NT2/D1 (cell line): Measurements from ENCODE around the gene C2CD3.

Source experiments
- DNase-seq: peaks from one replicate; pipeline ENCODE4 v3.0.0-alpha.2; 2011; ENCODE audit warnings: low read depth, low spot score
- H3K27me3 ChIP-seq: 2 replicates; pipeline ENCODE4 v1.6.0; 2011; ENCODE audit warnings: mild to moderate bottlenecking; ENCODE audit not compliant: insufficient read length, insufficient read depth
- H3K36me3 ChIP-seq: 2 replicates; pipeline ENCODE4 v1.6.1; 2011; ENCODE audit warnings: mild to moderate bottlenecking, low read length, mixed read lengths; ENCODE audit not compliant: insufficient read depth, insufficient read length
- H3K4me1 ChIP-seq: 2 replicates; pipeline ENCODE4 v1.5.1; 2011; ENCODE audit not compliant: insufficient read depth, insufficient read length
- H3K4me3 ChIP-seq: 2 replicates; pipeline ENCODE4 v1.5.1; 2011; ENCODE audit warnings: low read depth; ENCODE audit not compliant: insufficient read length
- H3K9ac ChIP-seq: 2 replicates; pipeline ENCODE4 v1.6.0; 2011; ENCODE audit warnings: low read depth; ENCODE audit not compliant: insufficient read length
- H3K9me3 ChIP-seq: 2 replicates; pipeline ENCODE4 v1.5.1; 2011; ENCODE audit warnings: mild to moderate bottlenecking, low read length; ENCODE audit not compliant: insufficient read depth
- SUZ12 ChIP-seq: IDR thresholded peaks from 2 replicates; pipeline ENCODE4 v1.6.1; 2011; ENCODE audit not compliant: insufficient read length, insufficient read depth; ENCODE audit errors: extremely low read depth
- YY1 ChIP-seq: IDR thresholded peaks from 2 replicates; pipeline ENCODE4 v1.6.1; 2011; ENCODE audit not compliant: insufficient read length, insufficient read depth
- ZNF274 ChIP-seq: IDR thresholded peaks from 2 replicates; pipeline ENCODE4 v1.6.1; 2011; ENCODE audit warnings: mild to moderate bottlenecking, low read depth, low read length

The C2CD3 gene

GRCh38 chr11:73965076-73965763, 205.6 kb downstream of the C2CD3 start:
- Histone ChIP-seq H3K9me3 (0 out of 2 replicates have a peak, but pooled peaks cover 3% of the 10 kb centered on the region), H3K4me3 (no peak overlapping the region), H3K27me3 (no peaks in the 10 kb centered on the region), H3K36me3 (no peaks in the 10 kb centered on the region), H3K4me1 (peaks cover under 1% of the 10 kb centered on the region), H3K9ac (no peak overlapping the region)
- TF ChIP-seq YY1 (no peak), SUZ12 (no peak), ZNF274 (no peak)
- no peak for DNase-seq

DNA sequence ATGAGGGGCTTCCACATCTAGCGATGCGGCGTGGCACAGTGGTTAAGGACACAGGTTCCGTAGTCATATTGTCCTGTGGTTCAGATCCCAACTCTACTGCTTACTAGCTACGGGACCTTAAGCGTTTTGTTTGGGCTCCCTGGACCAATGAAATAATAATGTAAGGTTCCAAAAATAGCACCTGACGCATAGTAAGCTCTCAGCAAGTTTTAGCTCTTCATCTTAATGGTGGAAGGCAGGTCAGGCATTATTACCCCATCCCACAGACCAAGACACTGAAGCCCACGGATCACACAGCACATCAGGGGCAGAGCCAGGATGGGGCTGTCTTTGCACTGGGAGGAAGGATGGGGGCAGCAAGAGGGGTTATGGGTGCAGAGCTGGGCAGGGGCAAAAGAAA, 206.9 kb downstream of the C2CD3 start:
- H3K4me3 ChIP-seq = no peak overlapping the region
- H3K36me3 ChIP-seq = no peaks in the 10 kb centered on the region
- H3K9me3 ChIP-seq = 0 out of 2 replicates have a peak, but pooled peaks cover 3% of the 10 kb centered on the region
- H3K9ac ChIP-seq = no peak overlapping the region
- H3K4me1 ChIP-seq = no peaks in the 10 kb centered on the region
- no peak for TF ChIP-seq SUZ12
- no peak for TF ChIP-seq YY1
- no peak for TF ChIP-seq ZNF274
- DNase-seq = no peak
- H3K27me3 ChIP-seq = no peaks in the 10 kb centered on the region
